GM23248 (cell line): ENCODE measurements around the gene SPRED3.

Source experiments
- EZH2 ChIP-seq: fragments of 200-600 bp; sonication (generic); IDR thresholded peaks from 2 replicates; pipeline ENCODE4 v1.6.1; 2018; ENCODE audit warnings: antibody characterized with exemption, mild to moderate bottlenecking; ENCODE audit not compliant: insufficient read depth, poor library complexity, severe bottlenecking
- EZH2phosphoT487 ChIP-seq: fragments of 200-600 bp; sonication (generic); IDR thresholded peaks from 2 replicates; pipeline ENCODE4 v1.6.1; 2018; ENCODE audit warnings: antibody characterized with exemption, moderate library complexity, mild to moderate bottlenecking, low read depth; ENCODE audit not compliant: insufficient read depth

DNA sequence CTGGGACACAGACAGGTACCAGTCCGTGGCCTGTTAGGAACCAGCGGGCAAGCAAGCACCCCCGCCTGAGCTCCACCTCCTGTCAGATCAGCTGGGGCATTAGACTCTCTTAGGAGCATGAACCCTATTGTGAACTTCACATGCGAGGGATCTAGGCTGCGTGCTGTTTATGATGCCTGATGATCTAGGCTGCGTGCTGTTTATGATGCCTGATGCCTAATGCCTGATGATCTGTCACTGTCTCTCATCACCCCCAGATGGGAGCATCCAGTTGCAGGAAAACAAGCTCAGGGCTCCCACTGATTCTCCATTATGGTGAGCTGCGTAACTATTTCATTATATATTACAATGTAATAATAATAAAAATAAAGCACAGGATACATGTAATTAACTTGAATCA lies 33.9 kb downstream of the SPRED3 start:
- TF ChIP-seq EZH2 (no peak), EZH2phosphoT487 (no peak)
